GM18511 (cell line): Measurements from ENCODE around the gene KRTAP19-6.
"Not testable (repeated sequence)": the region's sequence is repeated elsewhere in the genome, so short reads cannot be mapped to it uniquely, and the experiment has no call there.

Experiments used
- ATAC-seq: cut with Tn5 transposase; IDR thresholded peaks from one replicate; pipeline ENCODE4 v1.9.1; 2021; ENCODE audit warnings: mild to moderate bottlenecking, moderate library complexity; ENCODE audit not compliant: unreplicated experiment

Gene KRTAP19-6, protein sequence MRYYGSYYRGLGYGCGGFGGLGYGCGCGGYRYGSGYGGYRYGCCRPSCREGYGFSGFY

GRCh38 chr21:30541764-30542163, at the start of gene KRTAP19-6:
TSS of gene KRTAP19-6 (minus strand) at chr21:30541864. CDS start at chr21:30541833, 31 bp downstream.
- no peak for ATAC-seq

- no peak for ATAC-seq
Observed at GRCh38 chr21:30590297-30590696, 48.6 kb upstream of the KRTAP19-6 start, which contains the start of gene KRTAP22-2. TSS of gene KRTAP22-2 (minus strand) at chr21:30590397.

- ATAC-seq, result no peak
Observed at GRCh38 chr21:30582870-30583269, 41.2 kb upstream of the KRTAP19-6 start.

- no peak for ATAC-seq
Observed at GRCh38 chr21:30580132-30580531, 38.5 kb upstream of the KRTAP19-6 start.

DNA sequence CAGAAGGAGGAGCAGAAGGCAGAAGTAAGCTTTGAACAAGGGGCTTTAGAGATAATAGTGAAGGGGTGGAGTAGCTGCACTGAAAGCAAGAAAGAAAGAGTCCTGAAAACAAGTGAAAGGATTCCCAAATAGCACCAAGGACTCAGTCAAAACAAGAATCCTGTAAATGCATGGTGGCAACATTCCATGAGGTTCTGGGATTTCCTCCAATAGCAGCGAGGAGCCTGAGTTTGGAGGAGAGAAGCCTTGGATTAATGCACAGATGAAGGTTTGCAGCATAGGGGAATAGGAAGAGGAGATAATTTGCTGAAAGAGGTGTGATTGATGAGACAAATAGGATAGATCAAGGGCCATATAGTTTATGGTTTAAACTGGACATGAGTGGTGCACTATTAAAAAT, 37.7 kb upstream of the KRTAP19-6 start:
- no peak for ATAC-seq

GRCh38 chr21:30577766-30578165, 36.1 kb upstream of the KRTAP19-6 start:
- no peak for ATAC-seq

GRCh38 chr21:30567617-30568016, 26.0 kb upstream of the KRTAP19-6 start:
- ATAC-seq, result no peak

GRCh38 chr21:30563630-30564029, 22.0 kb upstream of the KRTAP19-6 start:
- ATAC-seq, result no peak

DNA sequence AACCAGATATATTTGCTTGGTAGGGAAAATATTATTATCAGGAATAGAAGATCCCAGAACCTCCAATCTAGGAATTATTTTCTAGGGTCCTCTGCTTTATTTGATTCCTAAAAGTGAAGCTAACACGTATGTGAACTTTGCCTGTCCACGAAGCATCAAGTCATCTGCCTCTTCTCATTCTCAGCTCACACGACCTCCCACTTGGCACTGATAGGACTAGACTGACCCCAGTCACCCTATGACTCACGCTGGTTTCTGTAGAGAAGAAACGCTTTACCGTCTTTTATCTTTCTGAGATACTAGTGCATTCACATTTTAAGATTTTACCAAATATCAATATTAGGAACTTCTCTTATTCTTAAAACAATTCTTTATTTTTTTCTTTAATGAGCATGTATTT, 21.4 kb upstream of the KRTAP19-6 start:
- ATAC-seq, result no peak

DNA sequence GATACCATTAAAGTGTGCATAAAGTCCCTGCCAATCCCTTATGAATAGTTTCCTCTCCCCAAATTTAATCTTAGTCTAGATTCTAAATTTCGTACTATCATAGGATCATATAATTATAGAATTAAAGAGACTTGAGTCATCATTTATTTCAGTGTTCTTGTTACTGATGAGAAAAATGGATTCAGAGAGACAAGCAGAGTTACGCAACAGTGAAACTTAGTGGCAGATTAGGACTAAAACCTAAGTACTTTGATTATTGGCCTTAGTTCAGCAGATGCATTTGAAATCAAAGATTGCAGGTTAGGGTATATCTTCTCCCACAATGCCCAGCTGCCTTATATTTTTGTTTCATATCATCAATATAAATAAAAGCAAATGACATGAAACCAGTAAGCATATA, 20.3 kb upstream of the KRTAP19-6 start:
- no peak for ATAC-seq

DNA sequence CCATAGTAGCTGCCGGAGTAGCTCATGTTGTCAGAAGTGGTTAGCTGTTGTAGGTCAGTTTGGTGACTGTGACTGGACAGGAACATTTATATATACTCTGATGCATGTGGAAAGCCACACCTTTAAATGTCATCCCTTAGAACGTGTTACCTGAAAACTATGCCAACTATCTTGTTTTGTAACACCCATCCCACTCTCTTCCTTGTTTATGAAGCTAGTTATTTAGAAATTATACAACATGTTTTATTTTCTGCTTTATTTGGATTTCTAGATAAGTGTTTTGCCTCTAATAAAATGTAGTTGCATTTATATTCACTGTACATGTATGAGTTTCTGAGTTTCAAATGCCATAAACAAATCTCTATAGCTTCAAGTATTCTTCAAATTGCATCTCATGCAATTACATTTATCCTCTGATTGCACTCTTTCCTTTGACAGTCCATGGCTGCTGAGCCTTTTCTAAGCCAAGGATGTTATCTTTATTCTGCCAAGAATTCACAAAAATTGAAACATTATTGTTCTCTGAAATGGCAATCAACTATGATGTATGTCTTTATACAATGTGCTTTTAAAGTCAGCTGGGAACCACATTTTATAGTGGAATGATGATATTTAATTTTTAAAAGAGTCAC, 19.7 kb upstream of the KRTAP19-6 start, which contains the start of gene KRTAP19-7:
KRTAP19-7 (minus strand) TSS at position 51 of the 632 bp plus-strand sequence; CDS start at position 26, 25 bp downstream.
- no peak for ATAC-seq

GRCh38 chr21:30555095-30555494, 13.4 kb upstream of the KRTAP19-6 start:
- no peak for ATAC-seq

DNA sequence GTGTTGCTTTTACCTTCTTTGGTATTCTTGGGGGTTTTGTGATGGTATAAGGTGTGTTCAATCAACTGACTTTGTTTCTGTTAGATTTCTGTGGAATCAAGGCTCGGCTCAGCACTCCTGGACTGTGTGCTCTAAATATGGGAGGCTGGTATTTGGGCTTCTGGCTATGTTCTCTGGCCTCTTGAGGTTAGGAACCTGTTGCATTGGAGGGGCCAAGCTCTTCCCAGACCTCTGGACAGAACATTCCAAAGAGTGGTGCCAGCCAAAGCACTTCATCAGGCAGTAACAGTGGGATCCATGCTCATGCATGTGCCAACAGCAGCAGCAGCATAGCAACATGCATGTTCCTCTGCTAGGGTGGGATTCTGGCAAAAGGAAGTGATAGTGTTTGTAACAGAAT, 11.1 kb upstream of the KRTAP19-6 start:
- ATAC-seq, result no peak

DNA sequence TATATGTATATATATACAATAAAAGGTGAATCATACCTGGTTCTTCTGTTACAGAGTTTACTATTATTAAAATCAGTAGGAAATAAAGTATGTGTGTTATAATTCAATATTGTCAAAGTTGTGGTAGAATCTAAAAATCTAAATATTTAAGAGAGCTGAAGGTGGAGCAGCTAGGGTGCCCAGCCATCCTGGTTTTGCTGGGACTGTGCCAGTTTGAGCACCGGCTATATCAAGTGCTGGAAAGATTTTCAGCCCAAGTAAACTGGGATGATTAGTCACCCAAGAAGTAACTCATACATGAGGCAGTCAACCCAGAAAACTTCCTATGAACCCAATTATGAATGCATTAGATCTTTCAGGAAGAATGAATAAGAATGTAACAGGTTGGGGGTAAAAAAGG, 22.8 kb downstream of the KRTAP19-6 start:
- ATAC-seq, result no peak

GRCh38 chr21:30515681-30516080, 26.0 kb downstream of the KRTAP19-6 start:
- no peak for ATAC-seq

DNA sequence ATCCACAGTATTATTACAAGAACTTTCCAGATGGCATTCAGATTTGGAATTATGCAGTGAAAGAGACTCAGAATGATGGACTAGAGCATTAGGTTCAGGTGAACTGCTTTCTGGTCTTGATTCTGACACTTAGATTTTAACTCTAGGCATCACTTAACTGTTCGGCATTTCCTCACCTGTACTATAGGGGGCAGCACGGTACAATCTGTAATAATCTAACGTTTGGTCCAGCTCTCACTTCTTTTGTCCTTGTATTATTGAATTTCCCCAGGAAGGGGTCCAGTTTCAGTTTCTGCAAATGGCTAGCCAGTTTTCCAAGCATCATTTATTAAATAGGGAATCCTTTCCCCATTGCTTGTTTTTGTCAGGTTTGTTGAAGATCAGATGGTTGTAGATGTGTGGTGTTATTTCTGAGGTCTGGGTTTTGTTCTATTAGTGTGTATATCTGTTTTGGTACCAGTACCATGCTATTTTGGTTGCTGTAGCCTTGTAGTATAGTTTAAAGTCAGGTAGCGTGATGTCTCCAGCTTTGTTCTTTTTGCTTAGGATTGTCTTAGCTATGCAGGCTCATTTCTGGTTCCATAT, 36.0 kb downstream of the KRTAP19-6 start:
- not testable (repeated sequence) for ATAC-seq

- no peak for ATAC-seq
Observed at GRCh38 chr21:30502041-30502440, 39.6 kb downstream of the KRTAP19-6 start, which contains the start of gene KRTAP19-5. TSS of gene KRTAP19-5 (minus strand) at chr21:30502141. CDS start at chr21:30502090, 51 bp downstream.

GRCh38 chr21:30497065-30497464, 44.6 kb downstream of the KRTAP19-6 start, which contains the start of gene KRTAP19-4:
TSS of gene KRTAP19-4 (minus strand) at chr21:30497165. CDS start at chr21:30497110, 55 bp downstream.
- no peak for ATAC-seq

GRCh38 chr21:30491963-30492428, 49.7 kb downstream of the KRTAP19-6 start, which contains the start of gene KRTAP19-3:
TSS of gene KRTAP19-3 (minus strand) at chr21:30492013. CDS start at chr21:30491957, 56 bp downstream.
- ATAC-seq, result no peak
